A549 (cell line): ENCODE data around the gene ABCC1. TPM values are rescaled to one million over a fixed set of nuclear protein-coding genes. Genes with fewer than 3 reads are reported as not detected.

Source experiments
- ATAC-seq, 2 experiments: fragments of 200-7000 bp in 1 of 2; fragments of >200 bp in 1 of 2; cut with Nextera tagmentation in 1 of 2; cut with Tn5 transposase in 1 of 2; 3 replicates each; pipeline versions ENCODE4 v1.8.0 to v1.9.1; 2018 to 2020; ENCODE audit warnings: mild to moderate bottlenecking in 1 of 2, moderate library complexity in 1 of 2
- CTCF ChIA-PET: fragments of 300-600 bp; sonication (Branson Sonifier 250); formaldehyde crosslinking; extraction: SDS; loops from one replicate; lab custom pipeline; 2021; ENCODE audit warnings: antibody characterized with exemption, inconsistent platforms; lab: Yijun Ruan, JAX
- POLR2A ChIA-PET: fragments of 350-600 bp; formaldehyde crosslinking; extraction: SDS; loops from one replicate; lab custom pipeline; 2021; ENCODE audit warnings: antibody characterized with exemption, inconsistent platforms; lab: Yijun Ruan, JAX
- DNase-seq, 2 experiments: peaks; one replicate each; pipeline versions ENCODE4 v3.0.0 to v3.0.0-alpha.2; 2011 to 2016; ENCODE audit warnings: low read depth in 1 of 2, low spot score in 1 of 2
- FAIRE-seq: peaks from 2 replicates; lab custom pipeline; 2011; peaks lifted over from hg19 to GRCh38; lab: Jason Lieb, UNC
- H3K27ac ChIP-seq, 2 experiments: fragments of >200 bp; sonication (Bioruptor Twin); formaldehyde crosslinking; 3 replicates each; pipeline ENCODE4 v1.5.1; 2016 to 2017
- H3K4me1 ChIP-seq: fragments of >200 bp; sonication (Bioruptor Twin); formaldehyde crosslinking; 3 replicates; pipeline ENCODE4 v1.6.1; 2016
- H3K4me2 ChIP-seq: fragments of >200 bp; sonication (Bioruptor Twin); formaldehyde crosslinking; 3 replicates; pipeline ENCODE4 v1.6.1; 2016
- H3K4me3 ChIP-seq: fragments of >200 bp; sonication (Bioruptor Twin); formaldehyde crosslinking; 3 replicates; pipeline ENCODE4 v1.5.1; 2016
- H3K9me3 ChIP-seq: fragments of >200 bp; sonication (Bioruptor Twin); formaldehyde crosslinking; 3 replicates; pipeline ENCODE4 v1.6.1; 2016
- CEBPB ChIP-seq, 2 experiments: fragments of >200 bp in 1 of 2; sonication (Bioruptor Twin) in 1 of 2; formaldehyde crosslinking in 1 of 2; IDR thresholded peaks; 2 replicates each; pipeline ENCODE4 v1.6.1; 2012 to 2016
- E2F6 ChIP-seq: IDR thresholded peaks from 2 replicates; pipeline ENCODE4 v1.6.1; 2012; ENCODE audit warnings: low read depth, borderline replicate concordance
- FOSB ChIP-seq: fragments of 250-450 bp; sonication (Bioruptor Pico); IDR thresholded peaks from 2 replicates; pipeline ENCODE4 v1.5.0; 2020; ENCODE audit warnings: mild to moderate bottlenecking, moderate library complexity
- FOXS1 ChIP-seq: fragments of 250-450 bp; sonication (Bioruptor Pico); IDR thresholded peaks from 2 replicates; pipeline ENCODE4 v1.5.0; 2020; ENCODE audit warnings: mild to moderate bottlenecking, moderate library complexity
- HEYL ChIP-seq: fragments of 250-450 bp; sonication (Bioruptor Pico); IDR thresholded peaks from 2 replicates; pipeline ENCODE4 v1.8.0; 2021; ENCODE audit warnings: mild to moderate bottlenecking, moderate library complexity
- HOXA7 ChIP-seq: fragments of 250-450 bp; sonication (Bioruptor Pico); IDR thresholded peaks from 2 replicates; pipeline ENCODE4 v1.5.0; 2020; ENCODE audit warnings: mild to moderate bottlenecking, moderate library complexity
- JUN ChIP-seq, 2 experiments: fragments of >200 bp; sonication (Bioruptor Twin); formaldehyde crosslinking; IDR thresholded peaks; 2 replicates in 1 of 2; 3 replicates in 1 of 2; pipeline ENCODE4 v1.6.1; 2016 to 2017
- JUNB ChIP-seq: fragments of >200 bp; sonication (Bioruptor Twin); formaldehyde crosslinking; IDR thresholded peaks from 2 replicates; pipeline ENCODE4 v1.6.1; 2016
- MAFK ChIP-seq: fragments of 450-650 bp; IDR thresholded peaks from 2 replicates; pipeline ENCODE4 v1.6.1; 2014; ENCODE audit not compliant: partially characterized antibody
- POLR2A ChIP-seq: IDR thresholded peaks from 2 replicates; pipeline ENCODE4 v1.6.1; 2012; ENCODE audit warnings: mild to moderate bottlenecking, low read length
- POLR2AphosphoS2 ChIP-seq: conservative IDR thresholded peaks from 2 replicates; pipeline ENCODE4 v1.6.1; 2012; ENCODE audit warnings: low read length, improper control_type of control experiment, inconsistent platforms
- RAD21 ChIP-seq, 2 experiments: fragments of >200 bp in 1 of 2; sonication (Bioruptor Twin) in 1 of 2; formaldehyde crosslinking in 1 of 2; IDR thresholded peaks in 1 of 2; conservative IDR thresholded peaks in 1 of 2; 2 replicates in 1 of 2; 3 replicates in 1 of 2; pipeline ENCODE4 v1.6.1; 2012 to 2018; ENCODE audit warnings: inconsistent platforms in 1 of 2
- RARB ChIP-seq: fragments of 250-450 bp; sonication (Bioruptor Pico); IDR thresholded peaks from 2 replicates; pipeline ENCODE4 v1.8.0; 2021; ENCODE audit warnings: mild to moderate bottlenecking, moderate library complexity
- RFX5 ChIP-seq: fragments of 450-650 bp; IDR thresholded peaks from 2 replicates; pipeline ENCODE4 v1.7.1; 2014; ENCODE audit warnings: antibody characterized with exemption, mild to moderate bottlenecking, moderate library complexity
- RNF2 ChIP-seq: fragments of 200-600 bp; sonication (generic); IDR thresholded peaks from 2 replicates; pipeline ENCODE4 v1.6.1; 2016; ENCODE audit warnings: low read depth, mild to moderate bottlenecking, antibody characterized with exemption, moderate library complexity, borderline replicate concordance
- SMC3 ChIP-seq: fragments of >200 bp; sonication (Bioruptor Twin); formaldehyde crosslinking; IDR thresholded peaks from 3 replicates; pipeline ENCODE4 v1.6.1; 2018; ENCODE audit warnings: inconsistent platforms
- TP53 ChIP-seq: fragments of 250-450 bp; sonication (Bioruptor Pico); IDR thresholded peaks from 2 replicates; pipeline ENCODE4 v1.5.0; 2021; ENCODE audit warnings: mild to moderate bottlenecking, moderate library complexity
- ZC3H11A ChIP-seq: fragments of 450-650 bp; IDR thresholded peaks from 2 replicates; pipeline ENCODE4 v1.6.1; 2014; ENCODE audit warnings: antibody characterized with exemption, mild to moderate bottlenecking
- ZFP36 ChIP-seq: fragments of 450-650 bp; IDR thresholded peaks from 2 replicates; pipeline ENCODE4 v1.6.1; 2014; ENCODE audit warnings: borderline replicate concordance; ENCODE audit not compliant: partially characterized antibody
- WGBS: methylation state at CpG from one replicate; pipeline ENCODE4 v1.1.6; 2017; ENCODE audit errors: missing lambda C conversion rate; 5-methylcytosine and 5-hydroxymethylcytosine counted together
- polyA plus RNA-seq, 4 experiments: library from polyadenylated mRNA; depleted of rRNA in 3 of 4; stranded (reverse); fragments of >200 nt; fragmentation: RNase III in 1 of 4; extraction: RNeasy Plus Mini Kit Qiagen cat#74134 plus additional on column Dnase treatment in 1 of 4; gene quantifications; 2 replicates in 3 of 4; 3 replicates in 1 of 4; pipeline ENCODE4 v1.2.3, GENCODE V29; 2011 to 2017
- TF ChIP-seq, protein P1 (sequence below): fragments of 250-450 bp; sonication (Bioruptor Pico); IDR thresholded peaks from 2 replicates; pipeline ENCODE4 v1.5.0; 2021; ENCODE audit warnings: mild to moderate bottlenecking, moderate library complexity, borderline replicate concordance
- TF ChIP-seq, protein P2 (sequence below): IDR thresholded peaks from 2 replicates; pipeline ENCODE4 v1.6.1; 2012
- TF ChIP-seq, protein P3 (sequence below): fragments of 250-450 bp; sonication (Bioruptor Pico); IDR thresholded peaks from 2 replicates; pipeline ENCODE4 v1.5.0; 2020; ENCODE audit warnings: low read depth, mild to moderate bottlenecking, moderate library complexity

The ABCC1 gene
- polyA plus RNA-seq, 2 of the 4 experiments (the other 2 are of a cell fraction): 56.5 to 93.8 TPM

- TF ChIP-seq TP53 (CRISPR knock-in tag) (no peak), ZFP36 (no peak), ZC3H11A (no peak), POLR2A (no peak), JUNB (no peak), HOXA7 (no peak), RARB (no peak), MAFK (peak; percentile 9), E2F6 (no peak), HEYL (no peak), FOSB (no peak)
- TF ChIP-seq, protein P1, sequence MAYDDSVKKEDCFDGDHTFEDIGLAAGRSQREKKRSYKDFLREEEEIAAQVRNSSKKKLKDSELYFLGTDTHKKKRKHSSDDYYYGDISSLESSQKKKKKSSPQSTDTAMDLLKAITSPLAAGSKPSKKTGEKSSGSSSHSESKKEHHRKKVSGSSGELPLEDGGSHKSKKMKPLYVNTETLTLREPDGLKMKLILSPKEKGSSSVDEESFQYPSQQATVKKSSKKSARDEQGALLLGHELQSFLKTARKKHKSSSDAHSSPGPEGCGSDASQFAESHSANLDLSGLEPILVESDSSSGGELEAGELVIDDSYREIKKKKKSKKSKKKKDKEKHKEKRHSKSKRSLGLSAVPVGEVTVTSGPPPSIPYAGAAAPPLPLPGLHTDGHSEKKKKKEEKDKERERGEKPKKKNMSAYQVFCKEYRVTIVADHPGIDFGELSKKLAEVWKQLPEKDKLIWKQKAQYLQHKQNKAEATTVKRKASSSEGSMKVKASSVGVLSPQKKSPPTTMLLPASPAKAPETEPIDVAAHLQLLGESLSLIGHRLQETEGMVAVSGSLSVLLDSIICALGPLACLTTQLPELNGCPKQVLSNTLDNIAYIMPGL: no peak
- TF ChIP-seq, protein P2, sequence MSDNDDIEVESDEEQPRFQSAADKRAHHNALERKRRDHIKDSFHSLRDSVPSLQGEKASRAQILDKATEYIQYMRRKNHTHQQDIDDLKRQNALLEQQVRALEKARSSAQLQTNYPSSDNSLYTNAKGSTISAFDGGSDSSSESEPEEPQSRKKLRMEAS: no peak
- TF ChIP-seq, protein P3, sequence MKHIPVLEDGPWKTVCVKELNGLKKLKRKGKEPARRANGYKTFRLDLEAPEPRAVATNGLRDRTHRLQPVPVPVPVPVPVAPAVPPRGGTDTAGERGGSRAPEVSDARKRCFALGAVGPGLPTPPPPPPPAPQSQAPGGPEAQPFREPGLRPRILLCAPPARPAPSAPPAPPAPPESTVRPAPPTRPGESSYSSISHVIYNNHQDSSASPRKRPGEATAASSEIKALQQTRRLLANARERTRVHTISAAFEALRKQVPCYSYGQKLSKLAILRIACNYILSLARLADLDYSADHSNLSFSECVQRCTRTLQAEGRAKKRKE (CRISPR knock-in tag): peak; percentile 8; the same call in 1 of the 2 replicates
These were observed 76.0 kb downstream of the ABCC1 start (continued) for GRCh38 chr16:16025214-16025968.

- H3K4me1 ChIP-seq: peaks cover 69% of the 10 kb centered on the region
- no peak for FAIRE-seq
These were observed 78.4 kb downstream of the ABCC1 start for GRCh38 chr16:16027728-16028310.

More at GRCh38 chr16:16027728-16028310, 78.4 kb downstream of the ABCC1 start:
- no peak for ATAC-seq
- 74% methylated on average over 11 of the region's 11 CpGs for WGBS
- CTCF ChIA-PET: interaction anchor here (0.5 to 2.4 kb wide), 5 partner anchors 8 to 195 kb away, joined by 3 to 11 read pairs (median 4); no protein-coding TSS in a partner anchor
- 0 out of 3 replicates have a peak overlapping the region, but pooled peaks have one; percentile 10 for H3K4me2 ChIP-seq
- no peaks in the 10 kb centered on the region for H3K9me3 ChIP-seq
- POLR2A ChIA-PET: interaction anchor here (0.9 kb wide), 1 partner anchor 139 kb away, joined by 4 read pairs; the partner anchor contains the start of gene CEP20
- peak overlapping the region in 1 of 2 experiments; percentile 65; a peak in 4 of 6 replicates for H3K27ac ChIP-seq
- H3K4me3 ChIP-seq: no peak overlapping the region
- TF ChIP-seq POLR2AphosphoS2: no peak
- TF ChIP-seq, protein P1: no peak
- no peak for TF ChIP-seq RAD21 (conservative IDR thresholded peaks at IDR 0.05 in 1 of 2, IDR thresholded peaks at IDR 0.05 in 1 of 2)
- TF ChIP-seq SMC3: no peak
- TF ChIP-seq MAFK: no peak
- no peak for TF ChIP-seq RFX5
- no peak for TF ChIP-seq RNF2
- TF ChIP-seq CEBPB (IDR thresholded peaks at IDR 0.05): no peak
- TF ChIP-seq, protein P2: no peak
- TF ChIP-seq E2F6: no peak
- no peak for TF ChIP-seq FOXS1 (CRISPR knock-in tag)
- TF ChIP-seq JUN (IDR thresholded peaks at IDR 0.05): no peak
- TF ChIP-seq, all 56 proteins: peak for 0
- no peak for DNase-seq
